GM12873 (cell line): ENCODE results near the gene TRMT13.

Experiments
- TF ChIP-seq, protein P1 (sequence below): IDR thresholded peaks from 2 replicates; pipeline ENCODE4 v1.5.1; 2012; ENCODE audit warnings: low read depth, mild to moderate bottlenecking, moderate library complexity, low read length, control low read depth; ENCODE audit not compliant: insufficient read depth; ENCODE audit errors: missing control alignments

Gene TRMT13

DNA sequence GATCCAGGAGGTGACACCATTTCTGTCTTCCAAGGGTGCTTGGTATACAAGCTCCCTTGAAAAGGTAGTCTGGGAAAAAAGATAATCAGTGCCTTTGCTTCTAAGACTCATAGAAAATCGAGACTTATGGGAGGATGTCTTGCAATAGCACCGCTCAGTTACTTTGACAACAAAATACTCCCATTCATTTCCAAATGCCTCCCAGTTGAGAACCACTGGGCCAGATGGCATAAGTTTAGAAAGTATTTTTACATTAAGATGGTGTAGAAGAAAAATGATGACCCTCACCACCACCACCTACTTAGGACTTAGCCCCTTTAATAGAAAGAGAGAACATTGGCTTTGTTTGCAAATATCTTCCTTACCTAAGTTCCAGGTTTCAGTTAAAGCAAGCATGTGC lies 4.6 kb downstream of the TRMT13 start:
- TF ChIP-seq, protein P1, sequence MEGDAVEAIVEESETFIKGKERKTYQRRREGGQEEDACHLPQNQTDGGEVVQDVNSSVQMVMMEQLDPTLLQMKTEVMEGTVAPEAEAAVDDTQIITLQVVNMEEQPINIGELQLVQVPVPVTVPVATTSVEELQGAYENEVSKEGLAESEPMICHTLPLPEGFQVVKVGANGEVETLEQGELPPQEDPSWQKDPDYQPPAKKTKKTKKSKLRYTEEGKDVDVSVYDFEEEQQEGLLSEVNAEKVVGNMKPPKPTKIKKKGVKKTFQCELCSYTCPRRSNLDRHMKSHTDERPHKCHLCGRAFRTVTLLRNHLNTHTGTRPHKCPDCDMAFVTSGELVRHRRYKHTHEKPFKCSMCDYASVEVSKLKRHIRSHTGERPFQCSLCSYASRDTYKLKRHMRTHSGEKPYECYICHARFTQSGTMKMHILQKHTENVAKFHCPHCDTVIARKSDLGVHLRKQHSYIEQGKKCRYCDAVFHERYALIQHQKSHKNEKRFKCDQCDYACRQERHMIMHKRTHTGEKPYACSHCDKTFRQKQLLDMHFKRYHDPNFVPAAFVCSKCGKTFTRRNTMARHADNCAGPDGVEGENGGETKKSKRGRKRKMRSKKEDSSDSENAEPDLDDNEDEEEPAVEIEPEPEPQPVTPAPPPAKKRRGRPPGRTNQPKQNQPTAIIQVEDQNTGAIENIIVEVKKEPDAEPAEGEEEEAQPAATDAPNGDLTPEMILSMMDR: no peak

GRCh38 chr1:100141192-100141591 lies 8.2 kb downstream of the TRMT13 start:
- TF ChIP-seq, protein P1: no peak

DNA sequence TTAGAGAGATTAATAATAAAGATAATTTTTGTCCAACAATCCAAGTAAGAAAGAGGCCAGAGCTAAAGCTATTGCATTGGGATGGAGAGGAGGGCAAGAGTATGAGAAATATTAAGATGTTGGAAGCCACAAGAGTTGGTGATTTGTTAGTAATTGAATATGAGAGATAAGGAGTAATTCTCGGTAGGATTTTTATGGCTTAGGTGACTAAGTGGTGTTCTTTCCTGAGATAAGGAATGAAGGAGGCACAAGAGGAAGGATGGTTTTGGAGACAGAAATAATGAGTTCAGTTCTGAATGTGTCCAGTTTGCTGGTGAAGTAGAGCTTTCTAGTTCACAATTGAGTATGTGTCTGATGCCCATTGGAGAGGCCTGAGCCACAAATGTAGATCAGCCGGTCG lies 9.4 kb downstream of the TRMT13 start:
- TF ChIP-seq, protein P1: no peak

GRCh38 chr1:100145116-100145515 lies 12.2 kb downstream of the TRMT13 start:
- TF ChIP-seq, protein P1: no peak

DNA sequence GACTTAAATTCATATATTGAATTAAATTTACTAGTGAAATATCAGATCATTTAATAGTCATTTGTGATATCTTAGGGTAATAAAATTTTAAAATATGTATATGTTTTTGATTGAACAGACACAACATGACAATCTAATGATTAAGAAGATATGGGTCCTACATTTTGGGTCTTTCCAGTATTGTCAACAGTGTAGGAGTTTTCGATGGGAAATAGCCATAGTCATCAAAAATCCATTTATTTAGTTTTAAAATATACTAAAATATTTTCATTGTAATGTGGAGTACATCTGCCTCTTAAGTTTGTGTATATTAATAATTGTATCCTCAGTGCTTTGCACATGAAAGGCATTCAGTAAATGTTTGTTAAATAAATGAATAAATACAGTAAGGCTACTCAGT lies 14.0 kb downstream of the TRMT13 start:
- TF ChIP-seq, protein P1: no peak

- TF ChIP-seq, protein P1: no peak
Measured at GRCh38 chr1:100147875-100148274, 14.9 kb downstream of the TRMT13 start.

- TF ChIP-seq, protein P1: no peak
Measured at GRCh38 chr1:100151679-100152078, 18.7 kb downstream of the TRMT13 start.

DNA sequence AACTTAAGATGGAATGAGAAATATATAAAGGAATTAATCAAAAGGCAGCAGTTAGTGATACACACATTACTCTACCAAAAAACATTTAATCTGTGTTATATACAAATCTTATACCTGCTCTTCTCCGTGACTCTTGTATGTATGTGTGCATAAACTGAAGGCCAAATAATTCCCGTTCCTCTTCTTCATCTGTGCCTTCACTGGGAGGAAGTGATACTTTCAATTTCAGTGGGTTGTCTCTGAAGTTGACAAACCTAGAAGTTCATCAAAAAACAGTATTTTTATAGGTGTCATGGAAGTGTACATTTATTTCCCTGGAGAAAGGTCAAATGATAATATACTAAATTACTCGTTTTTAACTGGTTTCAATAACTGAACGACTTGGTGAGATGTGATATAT lies 19.3 kb downstream of the TRMT13 start:
- TF ChIP-seq, protein P1: no peak
